Left kidney (tissue), 2 donors: ENCODE data around the gene TCF15. TPM values are rescaled to one million over a fixed set of nuclear protein-coding genes. Genes with fewer than 3 reads are reported as not detected.
"Not testable (repeated sequence)": the region's sequence is repeated elsewhere in the genome, so short reads cannot be mapped to it uniquely, and the experiment has no call there.

Experiments
- DNase-seq: peaks from one replicate; pipeline ENCODE4 v3.0.0-alpha.2; 2013
- polyA plus RNA-seq: library from polyadenylated mRNA; unstranded; fragments of 120-200 nt; gene quantifications from one replicate; pipeline ENCODE4 v1.2.1, GENCODE V29; 2013; ENCODE audit not compliant: insufficient read length

Gene TCF15
- polyA plus RNA-seq, 1 donor, result 0.90 TPM

DNA sequence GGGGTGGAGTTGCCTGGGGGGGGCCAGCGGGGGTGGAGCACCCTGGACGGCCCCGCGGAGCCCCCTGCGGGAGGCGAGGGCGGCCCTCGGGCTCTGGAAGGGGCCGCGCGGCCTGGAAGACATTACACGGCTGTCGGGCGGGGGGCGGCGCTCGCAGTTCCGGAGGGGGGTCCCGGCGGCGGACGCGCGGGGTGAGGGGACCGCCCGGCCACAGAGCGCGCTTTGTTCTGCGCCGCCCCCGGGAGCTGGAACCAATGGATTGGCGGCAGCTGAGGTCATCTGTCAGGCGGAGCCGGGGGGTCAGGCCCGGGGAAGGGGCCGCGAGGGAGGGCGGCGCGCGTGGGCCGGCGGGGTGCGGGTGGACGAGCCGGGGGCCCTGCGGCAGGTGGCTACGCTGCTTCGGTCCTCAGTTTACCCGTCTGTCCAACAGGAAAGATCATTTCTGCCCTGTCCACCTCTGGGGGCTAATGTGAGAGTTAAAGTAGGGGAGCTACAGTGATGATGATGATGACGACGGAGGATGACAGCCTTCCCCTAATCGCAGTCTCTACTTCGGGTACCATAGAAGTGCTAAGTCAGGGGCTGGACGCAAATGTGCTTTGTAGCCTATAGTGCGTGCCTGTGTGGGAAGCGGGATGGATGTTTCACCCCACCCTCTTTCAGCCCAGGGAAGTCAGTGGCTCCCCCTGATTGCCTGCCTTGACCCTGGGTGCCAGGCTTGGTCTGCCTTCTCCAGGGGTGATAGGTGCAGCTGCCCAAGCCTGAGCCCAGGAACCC lies 32.5 kb upstream of the TCF15 start:
- DNase-seq, result peak; percentile 65

DNA sequence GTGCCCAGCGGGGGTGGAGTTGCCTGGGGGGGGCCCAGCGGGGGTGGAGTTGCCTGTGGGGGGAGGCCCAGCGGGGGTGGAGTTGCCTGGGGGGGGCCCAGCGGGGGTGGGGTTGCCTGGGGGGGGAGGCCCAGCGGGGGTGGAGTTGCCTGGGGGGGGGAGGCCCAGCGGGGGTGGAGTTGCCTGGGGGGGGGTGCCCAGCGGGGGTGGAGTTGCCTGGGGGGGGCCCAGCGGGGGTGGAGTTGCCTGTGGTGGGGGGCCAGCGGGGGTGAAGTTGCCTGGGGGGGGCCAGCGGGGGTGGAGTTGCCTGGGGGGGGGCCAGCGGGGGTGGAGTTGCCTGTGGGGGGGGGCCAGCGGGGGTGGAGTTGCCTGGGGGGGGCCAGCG lies 31.9 kb upstream of the TCF15 start:
- not testable (repeated sequence) for DNase-seq

DNA sequence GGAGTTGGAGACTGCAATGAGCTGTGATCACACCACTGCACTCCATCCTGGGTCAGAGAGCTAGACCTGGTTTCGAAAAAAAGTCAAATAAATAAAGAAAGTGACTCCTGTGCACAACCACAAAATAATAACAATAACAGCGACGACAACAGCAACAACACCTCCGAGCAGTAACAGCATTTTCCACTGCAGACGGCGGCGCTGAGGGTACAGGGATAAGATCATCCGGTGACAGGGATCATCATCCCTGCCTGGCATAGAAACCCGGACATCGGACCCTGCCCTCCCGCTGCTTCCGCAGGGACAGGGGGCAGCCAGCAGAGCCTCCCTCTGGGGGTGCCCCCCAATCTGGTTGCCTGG lies 31.4 kb upstream of the TCF15 start:
- no peak for DNase-seq

DNA sequence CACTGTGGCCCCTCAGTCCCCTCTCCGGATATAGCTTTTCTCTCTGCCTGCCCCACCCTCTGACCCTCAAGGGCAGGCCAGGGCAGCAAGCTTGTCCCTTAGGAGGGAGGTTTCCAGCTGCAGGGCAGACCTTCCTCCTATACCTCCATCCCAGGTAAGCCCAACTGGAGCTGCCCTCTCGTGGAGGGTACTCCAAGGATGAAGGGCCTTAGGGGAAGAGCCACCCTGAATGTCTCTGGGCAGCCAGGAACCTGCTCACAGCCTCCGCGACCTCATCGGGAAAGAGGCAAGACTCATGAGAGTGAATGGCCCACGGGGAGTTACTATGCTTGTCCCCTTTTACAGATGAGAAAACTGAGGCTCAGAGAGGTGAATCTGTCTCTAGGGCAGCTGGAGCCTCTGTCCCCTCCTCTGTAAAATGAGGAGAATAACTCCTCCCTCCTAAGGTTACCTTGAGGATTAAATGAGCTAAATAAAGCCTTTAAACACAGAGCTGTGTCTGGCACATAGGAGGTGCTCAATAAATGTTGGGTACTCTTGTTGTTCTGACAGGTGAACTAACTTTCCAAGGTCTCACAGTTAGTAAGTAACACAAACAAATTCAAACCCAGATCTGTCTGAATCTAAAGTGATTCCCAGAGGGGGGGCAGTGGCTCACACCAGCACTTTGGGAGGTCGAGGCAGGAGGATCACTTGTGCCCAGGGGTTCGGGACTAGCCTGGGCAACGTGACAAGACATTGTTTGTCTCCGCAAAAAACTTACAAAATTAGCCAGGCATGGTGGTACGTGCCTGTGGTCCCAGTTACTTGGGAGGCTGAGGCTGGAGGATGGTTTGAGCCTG lies 30.8 kb upstream of the TCF15 start:
- no peak for DNase-seq

DNA sequence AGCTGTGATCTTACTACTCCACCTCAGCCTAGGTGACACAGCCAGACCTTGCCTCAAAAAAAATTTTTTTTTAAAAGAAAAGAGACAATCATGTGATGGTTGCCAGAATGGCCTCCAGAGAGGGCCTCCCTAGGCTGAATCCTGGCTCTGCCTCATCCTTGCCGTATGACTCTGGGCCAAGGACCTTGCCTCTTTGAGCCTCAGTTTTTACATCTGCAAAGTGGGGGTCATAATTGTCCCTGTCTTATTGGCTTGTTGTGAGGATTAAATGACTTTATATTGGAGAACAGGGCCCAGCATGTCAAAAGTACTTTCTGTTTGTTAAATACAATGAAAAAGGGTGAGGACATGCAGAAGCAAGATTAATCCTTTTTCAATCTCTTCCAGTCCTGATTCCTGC lies 28.5 kb upstream of the TCF15 start:
- DNase-seq, result no peak

DNA sequence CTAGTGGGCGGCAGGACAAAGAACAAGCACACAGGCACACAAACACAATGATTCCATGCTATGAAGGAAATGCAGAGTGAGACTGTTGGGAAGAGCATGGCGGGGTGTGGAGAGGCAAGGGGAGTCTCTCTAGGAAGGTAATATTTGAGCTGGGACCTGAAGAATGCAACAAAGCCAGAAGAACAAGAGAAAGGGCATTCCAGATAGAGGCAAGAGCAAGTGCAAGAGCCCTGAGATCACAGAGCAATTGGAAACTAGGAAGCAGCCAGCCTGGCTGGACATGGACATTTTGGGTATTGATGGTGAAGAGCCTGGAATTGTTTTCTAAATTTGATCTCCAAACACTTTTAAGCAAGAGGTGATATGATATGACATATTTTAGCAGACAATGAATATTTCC lies 27.4 kb upstream of the TCF15 start:
- no peak for DNase-seq

DNA sequence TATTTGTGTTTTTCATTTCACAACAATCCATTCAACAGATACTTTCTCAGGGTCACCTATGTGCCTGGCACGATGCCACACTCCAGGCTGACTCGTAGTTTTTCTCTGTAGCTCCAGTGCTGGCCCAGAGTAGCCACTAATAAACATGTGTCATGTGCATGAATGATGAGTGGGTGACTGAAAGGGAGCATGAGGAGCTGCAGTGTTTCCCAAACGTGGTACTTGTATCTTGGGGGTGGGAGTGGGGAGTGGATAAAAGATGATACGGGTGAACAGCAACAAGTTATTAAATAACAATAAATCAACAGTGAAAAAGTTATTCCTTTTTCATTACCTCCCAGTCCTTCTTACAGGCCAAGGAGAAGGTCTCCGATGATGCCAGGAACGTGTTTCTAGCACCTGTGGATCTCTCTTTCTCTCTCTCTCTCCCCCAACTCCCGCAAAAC lies 25.8 kb upstream of the TCF15 start:
- no peak for DNase-seq

DNA sequence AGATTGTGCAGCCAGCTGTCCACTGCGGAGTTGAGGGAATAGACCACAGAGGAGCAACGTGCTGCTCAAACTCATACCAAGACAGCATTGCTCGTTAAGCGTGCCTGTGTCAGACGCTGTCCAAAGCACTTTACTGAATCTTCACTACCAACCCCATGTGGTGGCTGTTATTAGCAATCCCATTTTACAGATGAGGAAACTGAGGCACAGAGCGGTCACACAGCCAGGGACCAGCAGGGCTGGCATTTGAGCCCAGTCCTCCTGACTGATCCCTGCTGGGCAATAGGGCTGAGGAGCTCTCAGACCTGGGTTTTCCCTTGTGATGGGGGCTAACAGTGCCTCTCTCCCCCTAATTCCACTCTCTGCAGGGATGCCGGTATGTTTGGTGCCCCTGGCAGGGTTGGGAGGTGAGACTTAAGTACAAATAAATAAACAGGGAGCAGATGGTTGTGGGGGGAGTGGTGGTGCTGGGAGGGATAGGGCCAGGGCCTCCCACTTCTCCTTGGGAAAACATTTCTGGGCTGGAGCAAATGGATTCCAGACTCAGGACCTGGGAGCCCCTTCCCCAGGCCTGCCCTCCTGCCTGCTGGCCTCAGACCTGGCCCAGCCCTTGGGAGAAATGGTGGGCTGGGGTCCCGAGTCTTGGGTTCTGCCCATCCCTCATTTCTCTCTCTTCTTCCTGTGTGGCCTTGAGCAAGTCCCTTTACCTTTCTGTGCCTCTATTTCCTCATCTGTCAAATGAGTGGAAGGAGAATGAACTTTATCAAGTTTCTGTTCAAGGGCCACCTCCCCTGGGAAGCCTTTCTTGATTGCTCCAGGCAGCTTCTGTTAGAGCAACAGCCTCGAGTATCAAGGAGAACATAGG lies 25.2 kb upstream of the TCF15 start:
- no peak for DNase-seq

DNA sequence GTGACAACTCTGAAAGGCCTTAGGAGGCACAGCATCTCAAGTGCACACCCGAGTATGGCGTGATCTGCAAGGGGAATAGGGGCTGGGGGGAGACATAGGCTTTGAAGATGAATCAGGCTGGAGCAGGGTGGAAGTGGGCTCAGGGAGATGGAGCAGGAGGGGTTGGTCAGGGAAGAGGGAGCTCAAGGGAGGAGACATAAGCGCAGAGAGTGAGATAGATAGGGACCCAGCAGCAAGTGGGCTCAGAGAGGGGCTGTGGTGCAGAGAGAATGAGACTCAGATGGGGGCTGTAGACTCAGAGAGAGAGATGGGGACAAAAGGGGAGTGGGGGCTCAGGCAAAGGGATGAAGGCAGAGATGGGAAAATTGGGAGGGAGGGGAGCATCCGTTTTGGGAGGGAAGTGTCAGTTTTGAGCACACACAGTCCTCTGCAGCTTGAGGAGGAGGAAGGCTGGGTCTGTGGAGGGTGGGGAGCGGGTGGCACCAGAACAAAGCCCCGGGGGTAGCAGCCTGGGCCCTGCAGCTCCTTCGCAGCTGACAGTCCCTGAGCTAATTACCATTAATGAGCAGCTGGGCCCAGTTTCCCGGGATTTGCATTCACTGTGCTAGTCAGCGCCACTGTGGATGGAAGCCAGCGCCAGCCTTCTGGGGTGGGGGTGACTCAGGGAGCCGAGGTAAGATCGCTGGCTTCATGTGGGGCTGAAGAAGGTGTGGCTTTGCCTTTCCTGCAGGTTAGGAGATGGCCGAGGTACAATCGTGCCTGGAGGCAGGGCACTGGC lies 24.2 kb upstream of the TCF15 start:
- DNase-seq, result no peak

DNA sequence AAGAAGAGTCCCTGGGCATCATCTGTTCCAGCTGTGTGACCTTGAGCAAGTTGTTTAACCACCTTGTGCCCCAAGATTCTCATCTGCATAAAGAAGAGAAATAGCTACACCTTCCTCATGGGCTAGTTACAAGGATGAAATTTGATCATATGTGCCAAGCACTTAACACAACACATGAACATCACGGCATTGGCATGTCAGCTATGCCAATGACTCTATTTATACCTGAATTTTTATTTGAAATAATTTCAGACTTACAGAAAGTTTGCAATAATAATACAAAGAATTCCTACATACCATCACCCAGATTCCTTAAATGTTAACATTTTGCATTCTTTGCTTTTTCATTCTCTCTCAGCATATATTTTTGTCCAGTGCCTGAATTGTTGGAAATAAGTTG lies 21.0 kb upstream of the TCF15 start:
- DNase-seq, result no peak

DNA sequence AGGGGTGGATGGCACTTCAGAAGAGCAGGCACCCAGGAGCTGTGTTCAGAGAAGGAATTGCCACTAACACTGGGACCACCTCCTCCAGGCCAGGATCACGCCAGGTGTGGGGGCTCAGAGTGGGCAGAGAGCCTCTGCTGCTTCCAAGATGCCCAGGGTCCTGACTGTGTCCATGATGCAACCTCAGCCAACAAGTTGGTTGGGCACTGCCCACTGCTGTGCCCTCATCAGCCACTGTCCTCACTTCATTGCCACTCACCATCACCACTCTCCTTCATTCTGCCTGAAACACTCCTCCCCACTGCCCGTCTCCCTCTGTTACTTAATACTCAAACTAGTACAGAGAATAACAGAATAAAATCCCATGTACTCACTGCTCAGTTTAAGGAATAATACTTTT lies 16.5 kb upstream of the TCF15 start:
- DNase-seq, result no peak

DNA sequence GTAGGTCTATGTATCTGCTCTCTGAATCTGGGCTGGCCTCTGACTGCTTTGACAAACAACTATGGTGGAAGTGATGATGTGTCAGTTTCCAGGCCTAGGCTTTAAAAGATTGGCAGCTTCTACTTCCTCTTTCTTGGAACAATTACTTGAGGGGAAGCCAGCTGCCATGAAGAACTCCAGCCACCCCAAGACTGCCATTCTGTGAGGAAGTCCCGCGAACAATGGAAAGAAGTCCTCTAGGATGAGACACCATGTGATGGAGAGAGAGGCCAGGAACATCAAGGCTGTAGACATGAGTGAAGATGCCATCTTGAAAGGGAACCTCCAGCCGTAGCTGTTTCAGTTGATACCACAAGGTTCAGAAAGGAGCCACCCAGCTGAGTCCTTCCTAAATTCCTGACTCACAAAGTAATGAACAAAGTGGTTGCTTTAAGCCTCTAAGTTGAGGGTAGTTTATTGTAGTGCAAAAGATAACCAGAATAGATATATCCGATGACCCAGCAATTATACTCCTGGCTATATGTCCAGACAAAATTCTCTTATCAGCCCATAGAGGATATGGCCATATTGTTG lies 15.3 kb upstream of the TCF15 start:
- no peak for DNase-seq

DNA sequence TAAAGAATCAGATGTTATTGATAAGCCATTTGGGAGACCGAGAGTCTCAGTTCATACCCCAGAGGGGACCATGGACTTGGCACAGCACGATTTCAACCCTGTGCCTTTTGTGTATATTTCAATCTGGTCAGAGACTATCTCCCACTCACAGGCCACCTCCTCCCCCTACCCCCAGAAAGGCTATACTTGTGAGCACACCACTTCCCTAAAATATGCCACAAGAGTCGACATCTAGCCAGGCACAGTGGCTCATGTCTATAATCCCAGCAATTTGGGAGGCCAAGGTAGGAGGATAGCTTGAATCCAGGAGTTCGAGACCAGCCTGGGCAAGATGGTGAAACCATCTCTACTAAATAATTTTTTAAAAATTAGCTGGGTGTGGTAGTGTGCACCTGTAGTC lies 13.6 kb upstream of the TCF15 start:
- no peak for DNase-seq

DNA sequence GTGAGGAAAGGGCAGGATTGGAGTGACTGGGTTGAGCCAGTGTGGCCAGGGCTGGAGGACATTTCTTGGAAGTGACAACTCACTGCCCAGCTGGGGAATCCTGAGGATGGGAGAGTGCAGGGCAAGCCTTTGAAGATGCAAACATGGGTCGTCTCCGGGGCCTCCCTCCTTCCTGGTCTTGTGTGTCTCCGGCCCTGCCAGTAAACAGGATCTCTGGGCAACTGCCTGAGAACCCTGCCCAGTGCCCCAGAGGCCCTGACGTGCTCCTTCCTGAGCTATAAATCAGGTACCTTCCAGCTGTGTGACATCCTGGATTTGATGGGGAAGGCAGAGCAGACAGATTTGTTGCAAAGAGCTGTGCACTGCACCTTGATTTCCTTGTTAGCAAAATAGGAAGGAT lies 12.9 kb upstream of the TCF15 start:
- DNase-seq, result no peak

DNA sequence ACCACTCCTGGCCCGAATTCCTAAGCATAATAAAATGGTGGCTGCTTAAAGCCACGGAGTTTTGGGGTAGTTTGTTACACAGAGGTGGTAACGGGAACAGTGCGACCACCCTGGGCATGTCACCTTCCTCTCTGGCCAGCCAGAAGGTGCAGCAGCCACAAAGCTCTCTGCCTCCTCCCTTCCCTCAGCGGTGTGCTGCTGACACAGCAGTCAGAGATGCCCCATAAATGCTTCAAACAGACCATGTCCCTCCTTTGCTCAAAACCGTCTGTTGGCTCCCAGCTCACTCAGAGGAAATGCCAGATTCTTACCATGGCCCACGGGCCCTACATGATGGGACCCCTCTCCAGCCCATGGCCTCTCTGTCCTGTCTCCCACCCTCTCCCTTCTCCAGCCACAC lies 12.1 kb upstream of the TCF15 start:
- no peak for DNase-seq

DNA sequence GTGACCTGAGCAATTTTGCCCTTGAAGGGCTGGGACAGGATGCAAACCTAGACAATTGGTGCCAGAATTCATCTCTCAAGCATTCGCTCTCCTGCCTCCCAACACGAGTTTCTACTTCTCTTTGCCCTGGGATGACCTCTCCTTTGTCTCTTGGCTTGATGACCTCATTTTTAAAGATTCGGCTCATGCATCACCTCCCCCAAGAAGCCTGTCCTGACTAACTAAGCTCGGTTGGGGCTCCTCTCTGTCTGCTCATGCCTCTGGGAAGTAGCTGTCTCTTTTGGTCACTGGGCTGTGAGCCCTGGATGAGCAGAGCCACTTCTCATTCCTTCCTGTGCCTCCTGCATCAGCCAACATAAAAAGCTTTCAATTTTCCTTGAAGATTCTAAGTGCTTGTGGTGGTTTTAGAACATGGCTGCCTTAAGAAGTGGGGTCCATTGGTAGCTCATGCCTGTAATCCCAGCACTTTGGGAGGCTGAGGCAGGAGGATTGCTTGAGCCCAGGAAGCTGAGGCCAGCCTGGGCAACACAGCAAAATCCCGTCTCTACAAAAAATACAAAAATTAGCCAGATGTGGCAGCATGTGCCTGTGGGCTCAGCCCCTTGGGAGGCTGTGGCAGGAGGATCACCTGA lies 11.1 kb upstream of the TCF15 start:
- DNase-seq, result no peak

DNA sequence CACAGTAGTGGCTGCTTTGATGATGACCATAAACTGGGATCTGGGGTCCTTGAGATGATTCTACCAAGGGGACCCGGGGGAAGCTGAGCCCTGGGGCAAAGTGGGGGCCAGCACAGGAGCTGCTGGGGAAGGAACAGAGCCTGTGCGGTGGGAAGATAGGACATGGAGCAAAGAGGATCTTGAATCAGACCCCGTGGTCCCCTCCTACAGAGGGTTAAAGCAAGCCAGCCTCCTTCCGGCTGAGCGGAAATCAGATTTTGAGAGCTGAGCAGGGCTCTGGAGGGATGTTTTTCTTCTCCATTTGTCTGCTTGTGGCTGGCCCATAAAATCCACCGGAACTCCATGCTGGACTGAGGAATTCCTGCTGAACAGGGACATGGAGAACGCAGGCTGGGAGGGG lies 10.1 kb upstream of the TCF15 start:
- no peak for DNase-seq

DNA sequence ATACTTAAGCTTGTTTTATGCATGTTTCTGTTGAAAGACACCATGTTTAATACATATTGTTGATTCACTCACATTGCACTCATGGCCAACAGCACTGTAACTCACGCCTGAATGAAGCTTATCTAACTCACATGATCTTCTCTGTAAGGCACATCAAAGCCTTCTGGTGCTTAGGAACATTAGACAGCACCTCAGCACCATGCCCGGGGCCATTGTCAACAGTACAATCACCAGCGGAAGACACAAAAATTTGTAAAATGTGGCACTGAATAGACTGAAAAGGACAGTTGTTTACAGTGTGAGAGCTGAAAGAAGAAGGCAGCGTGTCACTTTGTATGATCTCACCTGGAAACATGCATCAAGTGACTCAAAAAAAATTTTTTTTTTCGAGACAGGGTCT lies 8.9 kb upstream of the TCF15 start:
- no peak for DNase-seq

DNA sequence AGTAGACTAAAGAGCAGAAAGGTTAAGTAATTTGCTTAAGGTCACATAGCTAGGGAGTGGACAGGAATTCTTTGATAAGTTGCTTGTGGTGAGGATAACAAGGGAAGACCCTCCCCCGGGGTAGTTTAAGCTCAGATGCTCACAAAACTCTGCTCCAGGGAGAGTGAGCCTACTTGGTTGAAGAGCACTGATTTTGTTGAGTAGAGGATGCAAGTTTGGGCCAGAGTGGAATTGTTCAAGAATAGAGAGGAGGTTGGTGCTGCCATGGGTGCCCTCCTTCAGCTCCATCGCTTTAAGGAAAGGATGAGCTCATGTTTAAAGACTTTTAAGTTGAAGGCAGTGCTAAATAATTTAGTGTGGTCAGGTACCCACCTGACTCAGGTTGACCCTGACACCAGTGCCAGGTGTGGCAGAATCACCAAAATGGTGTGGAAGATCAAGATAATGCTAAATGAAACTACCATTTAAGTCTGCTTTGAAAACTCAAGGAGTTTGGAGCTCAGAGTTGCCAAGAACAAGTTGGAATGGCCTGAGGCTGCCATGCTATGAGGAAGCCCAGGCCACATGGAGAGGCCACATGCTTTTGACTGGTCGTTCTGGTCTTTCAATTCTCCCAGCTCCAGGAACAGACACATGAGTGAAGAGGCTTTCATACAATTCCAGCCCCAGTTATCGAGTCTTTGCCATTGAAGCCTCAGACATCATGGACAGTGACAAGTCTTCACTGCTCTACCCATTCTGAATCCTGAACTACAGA lies 8.0 kb upstream of the TCF15 start:
- DNase-seq, result no peak

DNA sequence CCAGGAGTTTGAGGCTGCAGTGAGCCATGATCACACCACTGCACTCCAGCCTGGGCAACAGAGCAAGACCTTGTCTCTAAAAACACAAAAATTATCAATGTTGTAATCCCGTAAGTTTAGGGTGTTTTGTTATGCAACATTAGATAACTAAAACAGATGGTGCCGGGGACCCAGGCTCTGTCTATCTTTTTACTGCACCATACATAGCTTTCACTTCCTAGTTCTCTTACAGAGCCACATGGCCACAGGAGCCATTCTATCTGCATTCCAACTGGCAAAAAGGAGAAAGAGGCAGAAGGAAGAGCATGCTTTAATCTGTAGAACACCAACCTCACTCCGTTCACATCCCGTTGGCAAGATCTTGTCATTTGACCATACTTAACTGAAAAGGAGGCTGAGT lies 5.4 kb upstream of the TCF15 start:
- DNase-seq, result no peak
